ENCODE measurements around the gene NCK2. TPM values are rescaled to one million over a fixed set of nuclear protein-coding genes. Genes with fewer than 3 reads are reported as not detected.

Gene NCK2
- polyA plus RNA-seq, 2 of the 4 experiments (the other 2 are of a cell fraction): 17.1 to 17.8 TPM

DNA sequence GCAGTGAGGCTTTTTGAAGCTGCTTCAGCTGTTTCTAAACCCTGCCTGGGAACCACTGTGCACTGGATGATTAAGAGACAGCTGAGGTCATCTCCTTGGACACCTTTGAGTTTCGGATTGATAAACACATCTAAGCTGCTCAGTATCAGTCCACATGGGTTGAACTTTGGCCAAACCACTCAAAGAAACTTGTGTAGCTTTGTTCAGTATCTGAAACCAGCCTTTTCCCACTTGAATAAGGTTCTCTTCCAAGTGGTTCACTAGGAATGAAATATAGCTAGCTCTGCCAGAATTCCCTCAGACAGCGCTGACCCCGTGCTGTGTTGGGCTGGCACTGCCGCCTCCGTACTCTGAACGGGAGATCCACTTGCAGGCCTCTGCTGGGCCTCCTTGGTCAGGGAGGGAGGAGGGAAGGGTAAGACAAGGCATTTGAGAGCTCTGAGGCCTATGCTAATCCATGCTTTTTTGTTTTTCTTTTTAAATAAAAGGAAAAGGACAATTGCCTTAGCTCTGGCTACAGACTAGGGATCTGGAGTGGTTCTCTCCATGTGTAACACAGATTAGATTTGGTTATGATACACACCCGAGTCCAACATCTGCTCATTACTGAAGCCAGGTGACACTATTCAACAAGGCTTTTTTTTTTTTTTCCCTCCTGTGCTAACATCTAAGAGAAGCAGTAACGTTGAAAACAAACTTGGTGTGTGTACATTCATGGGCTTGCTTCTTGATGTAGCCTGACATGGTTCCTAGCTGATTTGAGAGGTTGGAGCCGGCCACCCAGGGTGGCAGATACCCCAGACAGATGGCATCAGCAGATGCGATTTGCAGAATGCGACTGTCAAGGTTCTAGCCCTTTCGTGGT lies 67.7 kb downstream of the NCK2 start:
- no peak overlapping the region for H3K4me2 ChIP-seq
- no peak for DNase-seq (ENCODE audit: low read depth in 1 of 2, low spot score in 1 of 2)
- TF ChIP-seq, protein P1, sequence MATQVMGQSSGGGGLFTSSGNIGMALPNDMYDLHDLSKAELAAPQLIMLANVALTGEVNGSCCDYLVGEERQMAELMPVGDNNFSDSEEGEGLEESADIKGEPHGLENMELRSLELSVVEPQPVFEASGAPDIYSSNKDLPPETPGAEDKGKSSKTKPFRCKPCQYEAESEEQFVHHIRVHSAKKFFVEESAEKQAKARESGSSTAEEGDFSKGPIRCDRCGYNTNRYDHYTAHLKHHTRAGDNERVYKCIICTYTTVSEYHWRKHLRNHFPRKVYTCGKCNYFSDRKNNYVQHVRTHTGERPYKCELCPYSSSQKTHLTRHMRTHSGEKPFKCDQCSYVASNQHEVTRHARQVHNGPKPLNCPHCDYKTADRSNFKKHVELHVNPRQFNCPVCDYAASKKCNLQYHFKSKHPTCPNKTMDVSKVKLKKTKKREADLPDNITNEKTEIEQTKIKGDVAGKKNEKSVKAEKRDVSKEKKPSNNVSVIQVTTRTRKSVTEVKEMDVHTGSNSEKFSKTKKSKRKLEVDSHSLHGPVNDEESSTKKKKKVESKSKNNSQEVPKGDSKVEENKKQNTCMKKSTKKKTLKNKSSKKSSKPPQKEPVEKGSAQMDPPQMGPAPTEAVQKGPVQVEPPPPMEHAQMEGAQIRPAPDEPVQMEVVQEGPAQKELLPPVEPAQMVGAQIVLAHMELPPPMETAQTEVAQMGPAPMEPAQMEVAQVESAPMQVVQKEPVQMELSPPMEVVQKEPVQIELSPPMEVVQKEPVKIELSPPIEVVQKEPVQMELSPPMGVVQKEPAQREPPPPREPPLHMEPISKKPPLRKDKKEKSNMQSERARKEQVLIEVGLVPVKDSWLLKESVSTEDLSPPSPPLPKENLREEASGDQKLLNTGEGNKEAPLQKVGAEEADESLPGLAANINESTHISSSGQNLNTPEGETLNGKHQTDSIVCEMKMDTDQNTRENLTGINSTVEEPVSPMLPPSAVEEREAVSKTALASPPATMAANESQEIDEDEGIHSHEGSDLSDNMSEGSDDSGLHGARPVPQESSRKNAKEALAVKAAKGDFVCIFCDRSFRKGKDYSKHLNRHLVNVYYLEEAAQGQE (IDR thresholded peaks at IDR 0.05): no peak
- no peak for FAIRE-seq
- ChIA-PET POLR2A (no interaction called here), CTCF (interaction anchor here (1.9 kb wide), 1 partner anchor 15 kb away, joined by 5 read pairs; no protein-coding TSS in a partner anchor)
- H3K27ac ChIP-seq: no peak overlapping the region
- H3K9me3 ChIP-seq: no peaks in the 10 kb centered on the region
- 90% methylated on average over 12 of the region's 12 CpGs for WGBS (ENCODE audit: missing lambda C conversion rate)
- no peak for ATAC-seq
- H3K4me3 ChIP-seq: no peak overlapping the region
- H3K4me1 ChIP-seq: no peaks in the 10 kb centered on the region

DNA sequence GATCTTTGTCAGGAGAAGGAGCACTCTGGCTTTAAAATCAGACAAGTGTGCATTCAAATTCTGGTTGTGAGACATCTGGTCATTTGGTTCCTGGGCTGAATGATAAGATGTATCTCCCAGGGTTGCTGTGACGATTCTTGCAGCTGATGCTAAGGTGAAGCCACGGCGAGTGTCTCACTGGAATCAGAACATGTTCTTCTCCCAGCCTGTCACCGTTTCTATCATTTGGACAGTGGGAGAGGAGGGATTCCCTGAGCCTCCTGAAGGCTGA lies 68.3 kb downstream of the NCK2 start:
- no peaks in the 10 kb centered on the region for H3K9me3 ChIP-seq
- CTCF ChIA-PET: interaction anchor here (1.9 kb wide), 1 partner anchor 15 kb away, joined by 5 read pairs; no protein-coding TSS in a partner anchor
- ATAC-seq: no peak
- POLR2A ChIA-PET: no interaction called here
- H3K4me1 ChIP-seq: no peaks in the 10 kb centered on the region
- 89% methylated on average over 4 of the region's 4 CpGs for WGBS (ENCODE audit: missing lambda C conversion rate)
- no peak for DNase-seq (ENCODE audit: low read depth in 1 of 2, low spot score in 1 of 2)
- FAIRE-seq: no peak
- H3K4me2 ChIP-seq: no peak overlapping the region
- H3K4me3 ChIP-seq: no peak overlapping the region
- no peak overlapping the region for H3K27ac ChIP-seq
- TF ChIP-seq HOXA7 (CRISPR knock-in tag; IDR thresholded peaks at IDR 0.05): no peak
- no peak for TF ChIP-seq GATA3 (IDR thresholded peaks at IDR 0.05; ENCODE audit: borderline replicate concordance)
- TF ChIP-seq NR3C1 (IDR thresholded peaks at IDR 0.05): no peak
- TF ChIP-seq JUN (IDR thresholded peaks at IDR 0.05): no peak
- no peak for TF ChIP-seq SMC3 (IDR thresholded peaks at IDR 0.05)
- TF ChIP-seq MYC (IDR thresholded peaks at IDR 0.05; ENCODE audit: borderline replicate concordance, low read length): no peak
- no peak for TF ChIP-seq RARB (CRISPR knock-in tag; IDR thresholded peaks at IDR 0.05)
- no peak for TF ChIP-seq CHD4 (IDR thresholded peaks at IDR 0.05; ENCODE audit: borderline replicate concordance)
- TF ChIP-seq FOSB (CRISPR knock-in tag; IDR thresholded peaks at IDR 0.05): no peak
- no peak for TF ChIP-seq RAD21 (conservative IDR thresholded peaks at IDR 0.05 in 1 of 2, IDR thresholded peaks at IDR 0.05 in 1 of 2)

DNA sequence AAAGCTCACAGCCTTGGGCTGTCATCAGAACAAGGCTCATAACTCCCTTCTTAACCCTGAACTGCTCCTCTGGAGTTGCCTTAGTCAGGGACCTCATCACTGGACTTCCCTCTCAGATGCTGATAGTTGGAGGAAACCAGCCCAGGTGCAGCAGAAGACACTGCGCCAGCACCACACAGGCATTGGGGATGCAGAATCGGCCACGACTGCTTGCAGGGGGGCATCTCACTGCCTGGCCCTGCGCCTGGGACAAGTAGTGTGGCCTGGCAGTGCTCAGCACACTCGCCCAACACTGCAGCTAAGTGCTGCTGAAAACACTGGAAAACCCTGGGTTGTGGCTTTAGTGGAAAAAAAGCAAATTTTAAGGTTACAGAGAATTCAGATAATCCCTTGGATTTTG lies 68.7 kb downstream of the NCK2 start:
- Histone ChIP-seq H3K4me2 (no peak overlapping the region), H3K27ac (no peak overlapping the region), H3K4me3 (no peak overlapping the region), H3K4me1 (no peaks in the 10 kb centered on the region), H3K9me3 (no peaks in the 10 kb centered on the region)
- ChIA-PET POLR2A (no interaction called here), CTCF (interaction anchor here (1.9 kb wide), 1 partner anchor 16 kb away, joined by 5 read pairs; no protein-coding TSS in a partner anchor)
- WGBS (ENCODE audit: missing lambda C conversion rate): 92% methylated on average over 4 of the region's 5 CpGs
- ATAC-seq (no peak), DNase-seq (ENCODE audit: low read depth in 1 of 2, low spot score in 1 of 2) (no peak), FAIRE-seq (no peak)
- TF ChIP-seq, protein P2, sequence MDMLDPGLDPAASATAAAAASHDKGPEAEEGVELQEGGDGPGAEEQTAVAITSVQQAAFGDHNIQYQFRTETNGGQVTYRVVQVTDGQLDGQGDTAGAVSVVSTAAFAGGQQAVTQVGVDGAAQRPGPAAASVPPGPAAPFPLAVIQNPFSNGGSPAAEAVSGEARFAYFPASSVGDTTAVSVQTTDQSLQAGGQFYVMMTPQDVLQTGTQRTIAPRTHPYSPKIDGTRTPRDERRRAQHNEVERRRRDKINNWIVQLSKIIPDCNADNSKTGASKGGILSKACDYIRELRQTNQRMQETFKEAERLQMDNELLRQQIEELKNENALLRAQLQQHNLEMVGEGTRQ (IDR thresholded peaks at IDR 0.05): no peak
- TF ChIP-seq MAFK (IDR thresholded peaks at IDR 0.05; ENCODE audit: partially characterized antibody) (no peak), CEBPB (IDR thresholded peaks at IDR 0.05) (no peak), NFE2L2 (conservative IDR thresholded peaks at IDR 0.05; ENCODE audit: low read length) (no peak), MAZ (IDR thresholded peaks at IDR 0.05; ENCODE audit: borderline replicate concordance, low read depth, low read length) (no peak), GATA3 (IDR thresholded peaks at IDR 0.05; ENCODE audit: borderline replicate concordance) (no peak), SMC3 (IDR thresholded peaks at IDR 0.05) (no peak), JUNB (IDR thresholded peaks at IDR 0.05) (no peak), KDM5A (IDR thresholded peaks at IDR 0.05) (no peak), EP300 (IDR thresholded peaks at IDR 0.05) (no peak), RFX5 (IDR thresholded peaks at IDR 0.05) (no peak), ELK1 (IDR thresholded peaks at IDR 0.05; ENCODE audit: low read depth, low read length) (no peak), ZNF302 (CRISPR knock-in tag; IDR thresholded peaks at IDR 0.05) (no peak), EHMT2 (IDR thresholded peaks at IDR 0.05; ENCODE audit: low read depth) (no peak), PBX3 (IDR thresholded peaks at IDR 0.05) (no peak)
- TF ChIP-seq, protein P3, sequence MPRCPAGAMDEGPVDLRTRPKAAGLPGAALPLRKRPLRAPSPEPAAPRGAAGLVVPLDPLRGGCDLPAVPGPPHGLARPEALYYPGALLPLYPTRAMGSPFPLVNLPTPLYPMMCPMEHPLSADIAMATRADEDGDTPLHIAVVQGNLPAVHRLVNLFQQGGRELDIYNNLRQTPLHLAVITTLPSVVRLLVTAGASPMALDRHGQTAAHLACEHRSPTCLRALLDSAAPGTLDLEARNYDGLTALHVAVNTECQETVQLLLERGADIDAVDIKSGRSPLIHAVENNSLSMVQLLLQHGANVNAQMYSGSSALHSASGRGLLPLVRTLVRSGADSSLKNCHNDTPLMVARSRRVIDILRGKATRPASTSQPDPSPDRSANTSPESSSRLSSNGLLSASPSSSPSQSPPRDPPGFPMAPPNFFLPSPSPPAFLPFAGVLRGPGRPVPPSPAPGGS (IDR thresholded peaks at IDR 0.05): no peak

Measured in A549 (cell line).